Kidney glomerular epithelial cell (primary cell): ENCODE data around the gene SELENOO.

Source experiments
- DNase-seq: peaks from one replicate; lab custom pipeline; 2025; lab: John Stamatoyannopoulos, UW

The SELENOO gene

DNA sequence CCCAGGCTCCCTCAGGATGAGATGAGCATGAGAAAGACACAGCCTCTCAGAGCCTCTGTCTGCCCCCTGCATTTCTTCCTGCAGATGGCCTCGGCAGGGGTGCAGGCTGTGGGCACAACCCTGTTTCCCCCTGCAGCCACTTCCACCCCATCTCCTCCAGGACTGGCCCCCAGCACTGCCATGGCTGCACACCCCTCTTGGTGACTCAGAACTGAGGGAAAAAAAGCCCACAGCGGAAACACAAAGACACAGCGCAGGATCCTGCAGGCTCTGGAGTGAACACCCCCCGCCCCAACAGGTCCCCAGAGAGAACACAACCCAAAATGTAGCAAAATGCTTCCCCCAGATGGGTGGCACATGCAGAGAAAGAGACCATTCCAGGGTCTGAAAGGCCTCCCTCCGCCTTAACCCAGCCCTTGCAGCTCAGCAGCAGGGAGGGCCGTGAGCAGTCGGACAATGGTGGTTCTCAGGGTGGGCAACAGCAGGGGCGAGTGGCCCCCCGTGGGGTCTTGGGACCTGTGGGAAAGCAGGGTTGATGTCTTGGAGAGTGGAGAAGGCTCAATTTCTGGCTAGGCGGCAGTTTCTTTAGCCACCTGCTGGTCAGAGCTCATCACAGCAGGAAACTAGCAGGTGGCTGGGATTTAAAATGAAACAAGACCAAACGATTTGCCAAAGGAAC is 36.1 kb downstream of the SELENOO start:
- DNase-seq: peak; percentile 3

DNA sequence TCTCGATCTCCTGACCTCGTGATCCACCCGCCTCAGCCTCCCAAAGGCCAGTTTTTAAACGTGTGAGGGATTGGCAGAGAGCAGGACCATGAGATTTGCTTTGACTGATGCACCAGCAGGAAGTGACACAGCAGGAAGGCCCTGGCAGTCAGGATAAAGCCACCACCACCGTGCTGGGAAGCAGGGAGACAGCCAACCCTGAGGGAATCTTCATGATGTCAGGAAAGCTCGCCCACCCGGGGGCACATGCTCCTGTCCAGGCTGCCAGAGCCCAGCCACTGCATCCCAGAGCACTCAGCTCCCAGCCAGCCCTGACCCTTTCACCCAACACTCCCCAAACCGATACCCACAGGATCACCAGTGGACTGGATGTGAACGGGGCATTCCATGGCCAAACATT is 37.9 kb downstream of the SELENOO start:
- no peak for DNase-seq

DNA sequence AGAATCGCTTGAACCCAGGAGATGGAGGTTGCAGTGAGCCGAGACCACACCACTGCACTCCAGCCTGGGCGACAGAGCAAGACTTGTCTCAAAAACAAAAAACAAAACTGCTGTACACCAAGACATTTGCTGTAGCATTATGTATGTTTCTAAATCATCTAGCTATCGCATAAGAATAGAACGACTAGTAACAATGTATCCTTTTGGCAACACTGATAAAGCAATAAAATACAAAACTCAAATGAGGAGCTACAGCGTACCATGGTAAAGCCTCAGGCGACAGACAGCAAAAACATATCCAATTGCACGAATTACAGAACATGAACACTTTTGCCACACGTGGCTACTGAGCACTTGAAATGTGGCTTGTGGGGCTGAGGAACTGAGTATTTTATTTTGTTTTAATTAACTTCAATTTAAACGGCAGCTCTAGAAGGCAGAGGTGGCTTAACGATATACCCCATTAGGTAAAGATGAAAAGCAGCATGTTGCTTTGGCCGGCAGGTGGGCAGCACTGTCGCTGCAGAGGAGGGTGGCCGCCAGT is 41.7 kb downstream of the SELENOO start:
- DNase-seq: no peak

DNA sequence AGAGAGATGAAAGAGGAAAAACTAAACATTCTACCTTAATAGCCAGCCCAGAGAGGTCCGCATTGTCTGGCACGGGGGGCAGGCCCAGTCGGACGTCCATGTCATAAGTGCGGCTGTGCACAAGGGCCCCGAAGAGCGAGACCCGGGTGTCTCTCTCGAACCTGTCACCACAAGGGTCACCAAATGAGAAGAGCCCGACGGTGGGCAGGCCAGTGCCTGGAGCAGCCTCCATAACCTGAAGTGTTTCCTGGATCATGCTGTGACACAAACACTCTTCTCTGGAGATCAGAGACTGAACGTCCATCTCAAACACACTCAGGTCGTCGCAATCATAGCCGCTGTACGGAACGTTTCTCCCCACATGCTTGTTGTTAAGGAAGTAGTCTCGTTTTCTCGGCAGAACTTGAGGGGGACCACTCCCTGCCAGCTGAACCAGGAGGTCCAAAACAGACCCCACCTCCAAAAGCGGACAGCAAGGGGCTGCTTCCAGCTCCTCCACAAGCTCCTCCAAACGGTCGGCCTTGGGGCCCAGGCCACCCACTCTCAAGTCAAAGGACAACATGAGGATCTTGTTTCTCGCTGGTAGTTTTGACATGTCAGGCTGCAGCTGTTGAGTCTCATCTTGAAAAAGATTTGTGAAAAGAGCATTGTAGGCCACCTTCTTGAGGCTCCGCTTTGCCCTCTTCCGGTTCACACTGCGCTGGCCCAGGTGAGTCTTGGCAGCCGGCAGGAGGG is 43.0 kb downstream of the SELENOO start:
- DNase-seq: no peak

DNA sequence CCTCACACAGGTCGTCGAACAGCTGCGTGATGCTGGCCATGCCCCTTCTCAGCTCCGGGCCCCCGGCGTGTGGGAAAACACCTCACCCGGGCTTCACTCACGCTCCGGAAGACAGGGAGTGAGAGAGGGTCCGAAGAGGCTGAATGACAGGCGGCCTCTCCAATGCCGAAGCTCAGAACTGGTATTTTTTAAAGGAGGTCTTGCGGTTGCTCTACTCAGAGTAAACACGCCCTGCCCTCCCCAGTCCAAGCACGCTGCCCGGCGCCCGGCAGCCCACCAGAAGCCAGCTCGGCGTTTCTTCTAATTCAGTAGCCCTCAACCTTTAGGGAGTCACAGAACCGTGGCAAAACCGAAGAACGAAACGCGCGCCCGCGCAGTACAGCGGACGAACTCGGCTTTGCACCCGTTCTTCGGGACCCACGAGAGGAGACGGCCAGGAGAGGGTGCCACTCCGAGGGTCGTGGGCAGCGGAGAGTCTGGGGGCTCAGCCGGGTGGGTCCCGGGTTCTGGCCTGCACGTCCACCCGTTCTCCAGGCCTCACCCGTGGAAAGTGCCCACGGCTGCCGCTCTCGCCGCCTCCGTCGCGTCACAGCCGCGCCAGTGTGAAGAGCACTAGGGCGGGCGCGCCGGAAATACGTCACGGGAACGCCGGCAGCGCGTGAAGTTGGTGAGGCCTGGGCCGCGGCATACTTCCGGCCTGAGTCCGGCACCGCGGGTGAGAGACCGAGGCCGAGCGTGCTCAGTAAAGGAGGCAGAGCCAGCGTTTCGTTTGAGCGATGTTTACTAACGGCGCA is 43.8 kb downstream of the SELENOO start, which contains the start of gene TUBGCP6:
Gene TUBGCP6, minus strand, starts transcription at position 604 of the 794 bp plus-strand sequence. Its CDS starts 564 bp downstream, at position 40.
- peak; percentile 85 for DNase-seq

DNA sequence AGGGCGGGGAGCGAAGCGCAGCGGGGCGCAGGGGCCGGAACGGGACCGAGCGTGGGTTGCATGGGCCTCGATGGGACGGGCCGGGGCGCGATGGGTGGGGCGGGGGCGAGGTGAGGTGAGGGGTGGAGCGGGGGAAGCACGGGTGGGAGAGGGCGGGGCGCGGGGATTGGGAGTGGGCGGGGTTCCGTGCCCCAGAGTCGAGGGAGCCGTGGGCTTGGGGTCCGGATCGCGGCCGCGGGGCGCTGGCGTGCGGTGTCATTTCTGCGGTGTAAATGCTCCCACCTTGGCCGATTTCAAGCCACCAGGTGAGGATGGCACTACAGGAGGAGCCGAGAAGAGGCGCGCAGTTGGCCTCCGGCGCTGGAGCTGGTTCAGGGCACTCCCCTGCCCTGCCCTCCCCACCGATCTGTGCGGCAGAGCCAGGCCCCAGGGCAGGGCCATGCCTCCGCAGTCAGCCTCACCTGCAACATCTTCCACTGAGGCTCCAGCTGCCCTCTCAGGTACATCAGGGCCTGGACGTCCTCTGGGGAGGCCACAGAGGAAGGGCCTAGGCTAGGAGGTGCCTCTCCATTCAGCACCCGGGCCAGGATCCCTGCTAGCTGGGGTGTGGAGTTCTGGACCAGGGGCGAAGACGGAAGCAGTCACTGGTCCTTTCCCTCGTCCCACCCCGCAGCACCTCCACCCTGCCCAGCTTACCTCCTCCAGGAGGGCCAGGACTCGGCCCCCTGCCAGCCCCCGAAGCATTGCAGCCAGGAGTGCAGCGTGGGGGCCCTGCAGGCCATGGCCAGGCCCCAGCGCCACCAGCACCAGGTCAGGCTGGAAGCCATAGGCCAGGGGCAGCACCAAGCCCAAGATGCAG is 44.6 kb downstream of the SELENOO start:
- DNase-seq: no peak

DNA sequence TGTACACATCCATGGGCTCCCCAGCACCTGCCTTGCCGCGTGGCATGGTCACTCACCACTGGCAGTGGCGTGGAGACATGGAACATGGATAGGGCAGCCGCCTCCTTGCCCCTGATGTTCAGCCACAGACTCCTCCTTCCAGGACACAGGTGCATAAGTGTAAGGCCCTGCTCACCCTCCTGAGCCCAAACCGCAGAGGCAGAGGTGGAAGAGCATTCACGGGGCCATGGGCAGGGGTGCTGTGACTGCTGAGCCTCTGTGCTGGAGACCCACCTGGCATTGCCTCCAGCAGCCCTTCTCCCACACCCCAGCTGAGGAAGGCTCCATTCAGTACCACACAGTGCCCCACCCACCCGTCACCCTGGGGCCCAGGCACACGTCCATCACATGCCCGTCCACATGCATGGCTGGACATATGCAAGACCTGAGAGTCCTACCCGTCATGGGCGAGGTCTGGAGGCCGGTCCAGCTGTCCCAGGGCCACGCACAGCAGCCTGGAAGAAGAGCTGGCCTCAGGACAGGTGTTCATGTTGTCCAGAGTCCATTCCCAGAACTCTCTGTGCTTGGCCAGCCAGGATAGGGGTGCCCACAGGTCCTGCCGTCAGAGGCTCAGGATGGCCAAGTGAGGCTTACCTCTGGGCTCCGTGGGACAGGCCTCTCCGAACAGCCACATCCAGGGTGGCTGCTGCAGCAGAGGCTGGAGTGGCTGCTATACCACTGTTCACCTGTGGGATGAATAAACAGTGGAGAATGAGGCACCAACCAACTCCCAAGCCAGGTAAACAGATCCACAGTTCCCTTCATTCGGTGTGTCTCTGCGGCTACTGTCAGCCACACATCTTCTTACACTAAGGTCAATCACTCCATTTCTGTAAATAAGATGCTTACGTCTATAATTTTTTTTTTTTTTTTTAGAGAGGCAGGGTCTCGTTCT is 45.7 kb downstream of the SELENOO start:
- DNase-seq: peak; percentile 4

DNA sequence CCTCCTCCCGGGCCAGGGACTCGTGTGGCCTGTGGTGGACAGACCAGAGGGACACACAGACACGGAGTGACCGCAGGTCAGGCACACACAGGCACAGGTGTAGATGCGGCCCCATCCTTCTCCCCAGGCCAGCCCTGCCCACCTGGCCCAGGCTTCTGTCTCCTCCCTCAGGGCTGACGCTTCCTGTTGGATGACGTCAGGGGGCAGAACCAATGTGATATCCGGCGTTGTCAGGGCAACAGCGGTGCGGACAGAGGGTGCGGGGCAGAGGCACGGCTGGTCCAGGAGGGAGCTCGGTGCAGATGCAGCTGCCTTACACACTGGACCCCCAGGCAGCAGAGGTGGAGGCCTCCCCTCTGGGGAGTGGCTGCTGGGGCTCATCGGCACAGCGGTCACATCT is 46.9 kb downstream of the SELENOO start:
- DNase-seq: peak; percentile 1

DNA sequence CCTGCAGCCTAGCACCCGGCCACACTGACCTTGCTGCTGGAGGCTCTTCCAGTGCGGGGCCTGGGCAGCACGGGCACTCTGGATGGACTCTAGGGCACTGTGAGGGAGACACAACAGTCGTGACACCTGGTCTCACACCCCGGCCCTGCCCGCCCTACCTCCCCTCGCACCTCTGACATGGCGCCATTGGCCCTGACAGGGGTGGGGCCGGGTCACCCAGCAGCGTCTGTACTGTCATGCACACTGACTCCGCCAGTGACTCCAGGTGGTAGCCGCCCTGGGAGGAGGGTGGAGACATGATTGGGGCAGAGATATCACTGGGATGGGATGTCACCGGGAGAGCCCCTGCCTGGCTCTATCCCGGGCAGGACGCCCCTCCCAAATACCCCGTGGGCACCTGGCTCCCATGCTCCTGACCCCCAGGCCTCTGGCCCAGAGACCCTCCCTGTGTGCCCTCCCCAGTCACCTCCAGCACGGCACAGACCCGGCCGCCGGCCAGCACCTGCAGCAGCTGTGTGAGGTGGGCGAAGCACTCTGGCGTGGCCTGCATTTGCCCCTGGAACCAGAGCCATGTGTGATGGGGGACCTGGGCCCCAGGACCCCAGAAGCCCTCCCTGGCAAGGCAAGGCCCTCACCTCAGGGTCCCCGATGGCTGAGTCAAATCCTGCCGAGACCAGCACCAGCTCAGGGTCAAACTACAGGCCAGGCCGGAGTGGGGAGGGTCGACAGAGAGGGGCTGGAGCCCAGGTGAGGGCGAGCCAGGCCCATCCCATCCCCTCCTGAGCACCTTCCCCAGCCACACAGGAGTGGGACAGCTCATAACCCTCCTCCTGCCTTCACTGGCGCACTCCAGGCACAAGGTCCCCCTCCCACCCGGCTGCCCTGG is 47.6 kb downstream of the SELENOO start:
- DNase-seq: no peak

DNA sequence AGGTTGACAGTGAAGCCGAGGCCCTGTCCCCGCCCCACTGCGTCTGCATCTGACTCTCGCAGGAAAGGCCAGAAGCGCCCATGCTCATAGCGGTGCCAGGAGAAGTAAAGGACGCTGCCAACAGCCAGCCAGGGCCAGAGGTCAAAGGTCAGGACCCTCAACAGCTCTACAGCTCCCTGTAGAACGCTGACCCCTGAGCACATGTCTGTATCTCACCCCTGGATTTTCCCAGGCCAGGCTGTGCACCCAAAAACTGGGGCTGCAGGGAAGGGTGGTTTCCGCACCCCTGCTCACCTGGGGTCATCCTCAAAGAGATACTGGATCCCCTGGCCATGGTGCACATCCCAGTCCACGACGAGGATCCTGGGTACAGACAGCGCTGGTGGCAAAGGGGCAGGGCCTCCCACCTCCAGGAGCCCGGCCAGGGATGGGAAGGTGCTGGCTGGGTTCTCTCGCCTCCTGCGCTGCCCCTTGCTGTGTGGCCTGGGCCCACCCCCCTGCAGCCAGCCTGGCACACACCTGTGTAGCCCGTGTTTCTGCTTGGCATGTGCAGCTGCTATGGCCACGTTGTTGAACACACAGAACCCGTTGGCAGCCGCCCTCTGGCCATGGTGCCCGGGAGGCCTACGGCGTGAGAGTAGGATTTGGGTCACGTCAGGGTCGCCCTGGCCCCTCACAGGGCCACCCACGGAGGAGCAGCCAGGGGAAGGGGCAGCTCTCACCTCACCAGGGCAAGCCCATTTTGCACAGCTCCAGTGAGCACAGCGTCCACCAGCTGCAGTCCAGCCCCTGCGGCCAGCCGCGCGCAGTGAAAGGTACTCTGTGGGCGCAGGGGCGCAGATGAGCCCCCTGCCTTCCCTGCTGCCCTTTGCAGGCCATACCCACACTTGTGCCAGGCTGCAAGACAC is 48.8 kb downstream of the SELENOO start:
- DNase-seq: no peak

DNA sequence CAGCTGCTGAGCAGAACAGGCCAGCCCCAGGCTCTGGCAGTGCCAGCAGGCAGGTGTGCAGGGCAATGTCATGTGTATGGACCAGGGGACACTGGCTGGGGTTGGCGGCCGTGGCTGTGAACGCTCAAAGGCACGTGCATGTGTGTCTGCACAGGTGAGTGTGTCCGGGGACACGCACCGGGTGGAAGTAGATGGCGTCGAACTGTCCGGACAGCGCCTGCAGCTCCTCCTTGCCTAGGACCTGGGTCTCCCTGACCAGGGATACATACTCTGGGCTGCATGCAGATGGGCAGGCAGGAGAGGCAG is 49.4 kb downstream of the SELENOO start:
- DNase-seq: no peak

DNA sequence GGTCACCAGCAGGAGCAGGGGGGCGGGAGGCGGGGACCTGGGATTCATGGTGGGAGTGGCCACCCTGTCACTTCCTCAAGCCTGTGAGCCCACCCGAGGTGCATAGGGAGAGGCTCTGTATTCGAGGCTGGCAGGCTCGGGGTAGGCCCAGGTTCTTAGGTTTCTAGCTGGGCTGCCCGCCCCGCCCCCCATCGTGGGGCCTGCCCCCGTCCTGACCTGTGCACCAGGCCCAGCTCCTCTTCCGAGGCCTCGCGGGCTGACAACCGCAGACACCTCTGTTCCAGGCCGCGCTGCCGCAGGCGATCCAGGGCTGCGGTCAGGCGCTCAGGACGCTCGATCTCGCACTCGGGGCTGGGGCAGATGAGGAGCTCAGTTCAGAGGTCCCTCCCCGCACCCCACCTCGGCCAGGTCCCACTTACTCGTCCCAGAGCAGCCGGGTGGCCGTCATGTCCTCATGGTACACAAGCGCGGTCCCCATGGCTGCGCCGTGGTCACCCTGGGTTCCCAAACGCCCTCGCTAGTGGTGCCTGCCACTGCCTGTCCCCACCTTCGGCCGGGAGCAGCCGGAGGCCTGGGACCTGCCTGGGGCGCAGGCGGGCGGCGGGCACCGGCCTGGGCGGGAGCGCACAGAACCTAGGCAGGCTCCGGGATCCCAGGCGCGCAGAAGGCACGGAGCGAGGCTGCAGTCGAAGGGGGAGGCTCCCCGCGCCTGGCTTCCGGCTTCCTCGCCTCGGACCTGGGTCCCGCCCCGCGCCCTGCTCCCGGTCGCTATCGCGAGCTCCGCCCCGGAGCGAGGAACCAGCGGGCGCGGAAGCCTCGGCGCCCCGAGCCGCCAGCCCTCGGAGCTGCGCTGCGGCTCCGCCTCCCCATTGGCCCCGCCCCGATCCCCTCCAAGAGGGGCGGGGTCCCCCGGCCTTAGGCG is 50.0 kb downstream of the SELENOO start, which contains the start of gene HDAC10:
Gene HDAC10, minus strand, starts transcription at position 711 of the 922 bp plus-strand sequence. Its CDS starts 233 bp downstream, at position 478.
- DNase-seq: peak; percentile 63

DNA sequence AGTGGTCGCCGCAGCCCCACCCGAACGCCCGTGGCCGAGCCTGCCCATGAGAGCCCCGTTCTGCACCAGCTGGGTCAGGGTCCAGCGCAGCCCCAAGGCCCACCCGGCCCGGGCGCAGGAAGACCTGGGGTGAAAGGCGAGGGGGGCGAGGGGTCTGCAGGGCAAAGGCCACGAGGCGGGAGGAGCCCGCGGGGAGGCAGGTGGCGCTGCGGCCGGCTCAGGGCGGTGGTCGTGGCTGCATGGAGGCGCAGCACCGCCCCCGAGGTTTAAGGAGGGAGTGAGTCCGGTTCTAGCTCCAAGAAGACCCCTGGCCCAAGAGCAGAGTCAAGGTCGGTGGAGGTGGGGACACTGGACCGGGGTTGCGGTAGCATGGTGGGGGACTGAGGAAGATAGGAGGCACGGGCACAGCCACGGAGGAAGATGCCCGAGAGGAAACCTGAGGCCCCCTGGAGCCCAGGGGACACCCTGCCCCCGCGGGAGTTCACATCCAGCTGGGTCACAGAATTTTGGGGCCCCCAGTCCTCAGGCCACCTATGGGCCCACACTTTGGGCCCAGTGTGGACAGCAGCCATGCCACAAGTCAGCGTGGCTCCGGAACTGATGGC is 50.8 kb downstream of the SELENOO start:
- no peak for DNase-seq

DNA sequence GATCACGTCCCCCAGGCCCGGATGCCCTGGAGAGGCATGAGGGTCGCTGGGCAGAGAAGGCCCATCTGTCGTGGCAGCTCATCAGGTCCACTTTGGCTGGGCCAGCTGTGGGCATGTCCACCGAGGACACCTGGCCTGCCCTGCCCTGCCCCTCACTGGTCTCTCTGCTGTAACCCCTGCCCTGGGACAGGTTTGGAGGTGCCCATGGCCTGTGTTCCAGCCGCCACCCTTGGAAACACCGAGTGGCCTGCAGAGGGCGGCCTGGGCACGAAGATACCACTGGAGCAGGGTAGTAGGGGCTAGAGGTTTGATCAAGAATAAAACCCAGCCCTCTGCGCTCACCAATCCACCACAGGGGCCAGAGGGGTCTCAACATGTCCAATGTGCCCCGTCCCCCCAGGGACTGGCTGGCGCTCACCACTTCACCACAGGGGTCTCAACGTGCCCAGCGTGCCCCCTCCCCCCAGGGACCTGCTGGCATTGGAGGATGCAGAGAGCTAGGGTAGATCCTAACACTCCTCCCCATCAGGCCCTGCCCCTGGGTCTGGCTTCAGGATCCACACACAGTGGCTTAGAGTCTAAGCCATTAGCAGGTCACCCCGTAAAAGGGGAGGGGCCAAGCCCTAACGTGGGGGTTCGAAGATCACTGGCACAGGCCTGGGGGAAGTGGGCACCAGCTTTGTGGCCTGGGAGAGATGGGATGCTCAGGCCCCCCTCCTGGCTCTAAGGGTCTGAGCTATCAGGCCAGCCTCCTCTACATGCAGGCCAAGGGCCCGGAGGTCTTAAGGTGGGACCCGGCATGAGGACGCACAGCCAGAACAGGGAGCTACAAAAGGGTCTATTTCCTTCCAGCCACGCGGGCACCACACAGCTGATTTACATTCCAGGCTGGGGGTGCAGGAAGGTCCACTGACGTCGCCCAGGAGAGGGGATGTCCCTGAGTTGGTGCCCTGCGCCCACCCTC is 51.6 kb downstream of the SELENOO start:
- DNase-seq: peak; percentile 18

DNA sequence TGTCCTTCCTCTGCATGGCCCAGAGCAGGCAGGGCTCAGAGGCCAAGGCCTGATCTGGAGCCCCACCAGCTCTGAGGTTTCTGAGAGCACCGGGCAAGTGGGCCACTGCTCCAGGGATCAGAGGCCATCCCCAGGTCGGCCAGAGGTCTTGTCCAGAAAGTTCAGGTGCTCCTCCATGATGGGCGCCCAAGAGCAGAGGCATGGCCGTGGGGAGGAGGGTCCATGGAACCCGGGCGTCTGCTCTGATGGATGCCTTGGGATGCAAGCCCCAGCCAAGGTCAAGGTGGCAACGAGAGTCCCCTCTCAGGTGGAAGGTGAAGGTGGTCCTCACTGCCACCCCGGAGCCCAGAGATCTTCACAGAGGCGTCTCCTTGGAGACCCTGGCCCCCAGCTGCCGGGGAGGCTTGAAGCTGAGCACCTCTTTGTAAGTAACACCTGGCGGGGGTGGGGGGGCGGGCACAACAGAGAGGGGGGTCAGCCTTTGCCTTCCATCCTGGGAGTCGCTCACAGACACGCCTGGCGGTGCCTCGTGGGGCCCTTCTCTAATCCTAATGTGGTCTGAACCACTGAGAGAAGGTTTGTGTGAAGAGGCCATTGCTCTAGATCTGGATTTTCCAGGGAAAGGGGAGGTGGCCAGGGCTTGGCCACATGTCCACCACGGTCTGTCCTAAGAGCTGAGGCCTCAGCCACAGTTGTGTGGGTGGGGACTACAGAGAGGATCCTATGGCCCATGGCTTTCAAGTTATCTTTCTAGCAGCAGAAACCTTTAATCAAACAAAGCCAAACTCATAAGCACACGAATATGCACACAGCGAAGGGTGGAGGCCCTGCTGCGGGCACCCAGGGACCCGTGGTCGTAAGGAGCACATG is 52.5 kb downstream of the SELENOO start:
- no peak for DNase-seq
